ENCODE data around the gene OCA2.

Gene OCA2

DNA sequence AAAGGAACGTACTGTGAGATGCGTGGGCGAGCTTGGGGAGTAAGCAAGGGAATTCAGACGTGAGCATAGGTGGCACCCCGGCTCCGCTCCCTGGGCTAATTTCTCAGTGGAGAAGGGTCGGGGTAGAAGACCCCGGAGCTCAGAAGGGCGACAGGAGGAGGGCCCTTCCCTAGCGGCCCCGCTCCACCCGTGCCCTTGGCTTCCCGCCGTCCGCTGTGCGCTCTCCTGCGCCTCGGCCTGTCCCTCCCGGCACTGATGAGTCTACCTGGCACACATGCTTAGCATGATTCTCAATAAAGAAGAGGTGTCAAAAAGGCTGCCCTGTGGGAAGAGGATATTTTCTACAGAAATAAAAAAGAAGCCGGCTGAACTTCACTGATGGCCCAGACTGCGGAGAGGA is 292.7 kb downstream of the OCA2 start:
- Histone ChIP-seq H3K27me3 (replicated peaks; ENCODE audit: insufficient read depth, low read length) (no peaks in the 10 kb centered on the region), H4K20me1 (ENCODE audit: insufficient read depth, low read length) (no peaks in the 10 kb centered on the region), H3K9ac (ENCODE audit: low read length) (no peak overlapping the region), H3F3A (ENCODE audit: insufficient read depth, low read length) (no peaks in the 10 kb centered on the region), H3K4me1 (ENCODE audit: low read length) (no peaks in the 10 kb centered on the region), H3K27ac (ENCODE audit: low read length) (no peak overlapping the region), H3K9me3 (replicated peaks; ENCODE audit: insufficient read depth, low read length) (no peaks in the 10 kb centered on the region), H3K79me2 (ENCODE audit: low read length) (no peaks in the 10 kb centered on the region), H3K9me2 (replicated peaks; ENCODE audit: insufficient read depth, low read length) (no peaks in the 10 kb centered on the region), H3K4me3 (ENCODE audit: low read length) (no peak overlapping the region), H3K4me2 (ENCODE audit: low read depth, low read length) (no peak overlapping the region), H2AFZ (ENCODE audit: low read length) (no peak overlapping the region), H3K36me3 (replicated peaks; ENCODE audit: insufficient read depth, low read length) (no peaks in the 10 kb centered on the region)
- no peak for TF ChIP-seq EZH2phosphoT487 (IDR thresholded peaks at IDR 0.05; ENCODE audit: low read length)
- TF ChIP-seq, protein P1, sequence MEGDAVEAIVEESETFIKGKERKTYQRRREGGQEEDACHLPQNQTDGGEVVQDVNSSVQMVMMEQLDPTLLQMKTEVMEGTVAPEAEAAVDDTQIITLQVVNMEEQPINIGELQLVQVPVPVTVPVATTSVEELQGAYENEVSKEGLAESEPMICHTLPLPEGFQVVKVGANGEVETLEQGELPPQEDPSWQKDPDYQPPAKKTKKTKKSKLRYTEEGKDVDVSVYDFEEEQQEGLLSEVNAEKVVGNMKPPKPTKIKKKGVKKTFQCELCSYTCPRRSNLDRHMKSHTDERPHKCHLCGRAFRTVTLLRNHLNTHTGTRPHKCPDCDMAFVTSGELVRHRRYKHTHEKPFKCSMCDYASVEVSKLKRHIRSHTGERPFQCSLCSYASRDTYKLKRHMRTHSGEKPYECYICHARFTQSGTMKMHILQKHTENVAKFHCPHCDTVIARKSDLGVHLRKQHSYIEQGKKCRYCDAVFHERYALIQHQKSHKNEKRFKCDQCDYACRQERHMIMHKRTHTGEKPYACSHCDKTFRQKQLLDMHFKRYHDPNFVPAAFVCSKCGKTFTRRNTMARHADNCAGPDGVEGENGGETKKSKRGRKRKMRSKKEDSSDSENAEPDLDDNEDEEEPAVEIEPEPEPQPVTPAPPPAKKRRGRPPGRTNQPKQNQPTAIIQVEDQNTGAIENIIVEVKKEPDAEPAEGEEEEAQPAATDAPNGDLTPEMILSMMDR (IDR thresholded peaks at IDR 0.05; ENCODE audit: low read length): no peak
- no peak for TF ChIP-seq EZH2 (optimal IDR thresholded peaks at IDR 0.05; ENCODE audit: low read depth, low read length)
- no peak for DNase-seq

DNA sequence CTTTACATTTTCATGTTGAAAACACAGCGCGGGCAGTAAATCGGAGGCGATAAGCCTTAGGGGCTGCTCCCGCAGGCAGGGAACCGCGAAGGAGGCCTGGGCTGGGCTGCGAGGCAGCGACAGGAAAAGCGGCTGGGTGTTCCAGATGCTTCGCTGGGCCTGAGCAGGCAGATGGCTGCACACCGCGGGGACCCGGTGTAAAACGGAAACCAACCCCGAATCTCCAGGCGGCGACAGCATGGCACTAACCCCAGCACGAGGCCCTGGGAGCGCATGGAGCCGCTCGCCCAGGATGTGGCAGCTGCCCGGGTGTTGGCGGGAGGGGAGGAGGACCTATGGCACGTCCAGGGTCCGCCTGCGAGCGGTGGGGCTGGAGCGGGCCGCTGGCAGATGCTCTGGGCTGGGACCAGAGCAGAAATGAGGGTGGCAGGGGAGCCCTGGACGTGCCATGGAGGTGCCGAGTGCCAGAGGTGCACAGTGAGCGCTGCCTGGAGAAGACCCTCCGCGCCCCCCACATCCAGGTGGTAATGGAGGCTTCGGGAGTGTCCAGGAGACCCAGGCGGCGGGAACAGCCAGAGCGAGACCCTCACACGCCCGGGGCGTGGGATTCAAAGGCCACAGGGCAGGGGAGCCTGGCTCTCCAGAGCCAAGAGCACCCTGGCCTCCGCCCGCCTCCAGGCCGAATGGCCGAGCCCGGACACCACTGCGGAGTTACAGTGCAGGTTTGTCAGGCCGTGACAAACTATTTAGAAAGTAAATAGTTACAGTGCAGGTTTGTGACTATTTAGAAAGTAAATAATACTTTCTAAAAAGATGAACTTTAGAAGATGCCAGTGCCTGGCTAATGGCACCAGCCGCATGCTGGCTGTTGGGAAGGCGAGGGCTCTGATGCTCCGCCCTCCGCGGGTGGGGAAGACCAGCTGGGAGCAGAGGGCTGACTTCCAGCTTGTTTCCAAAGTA is 293.6 kb downstream of the OCA2 start:
- H3K9me3 ChIP-seq (replicated peaks; ENCODE audit: insufficient read depth, low read length): no peaks in the 10 kb centered on the region
- H3F3A ChIP-seq (ENCODE audit: insufficient read depth, low read length): no peaks in the 10 kb centered on the region
- H4K20me1 ChIP-seq (ENCODE audit: insufficient read depth, low read length): no peaks in the 10 kb centered on the region
- no peak overlapping the region for H3K27ac ChIP-seq (ENCODE audit: low read length)
- no peak overlapping the region for H3K4me2 ChIP-seq (ENCODE audit: low read depth, low read length)
- no peak overlapping the region for H2AFZ ChIP-seq (ENCODE audit: low read length)
- H3K4me1 ChIP-seq (ENCODE audit: low read length): no peaks in the 10 kb centered on the region
- H3K9me2 ChIP-seq (replicated peaks; ENCODE audit: insufficient read depth, low read length): no peaks in the 10 kb centered on the region
- no peak overlapping the region for H3K4me3 ChIP-seq (ENCODE audit: low read length)
- H3K27me3 ChIP-seq (replicated peaks; ENCODE audit: insufficient read depth, low read length): no peaks in the 10 kb centered on the region
- H3K36me3 ChIP-seq (replicated peaks; ENCODE audit: insufficient read depth, low read length): no peaks in the 10 kb centered on the region
- no peaks in the 10 kb centered on the region for H3K79me2 ChIP-seq (ENCODE audit: low read length)
- TF ChIP-seq EZH2phosphoT487 (IDR thresholded peaks at IDR 0.05; ENCODE audit: low read length): no peak
- TF ChIP-seq, protein P1 (IDR thresholded peaks at IDR 0.05; ENCODE audit: low read length): no peak
- no peak for TF ChIP-seq EZH2 (optimal IDR thresholded peaks at IDR 0.05; ENCODE audit: low read depth, low read length)
- no peak for DNase-seq
- H3K9ac ChIP-seq (ENCODE audit: low read length): no peak overlapping the region

DNA sequence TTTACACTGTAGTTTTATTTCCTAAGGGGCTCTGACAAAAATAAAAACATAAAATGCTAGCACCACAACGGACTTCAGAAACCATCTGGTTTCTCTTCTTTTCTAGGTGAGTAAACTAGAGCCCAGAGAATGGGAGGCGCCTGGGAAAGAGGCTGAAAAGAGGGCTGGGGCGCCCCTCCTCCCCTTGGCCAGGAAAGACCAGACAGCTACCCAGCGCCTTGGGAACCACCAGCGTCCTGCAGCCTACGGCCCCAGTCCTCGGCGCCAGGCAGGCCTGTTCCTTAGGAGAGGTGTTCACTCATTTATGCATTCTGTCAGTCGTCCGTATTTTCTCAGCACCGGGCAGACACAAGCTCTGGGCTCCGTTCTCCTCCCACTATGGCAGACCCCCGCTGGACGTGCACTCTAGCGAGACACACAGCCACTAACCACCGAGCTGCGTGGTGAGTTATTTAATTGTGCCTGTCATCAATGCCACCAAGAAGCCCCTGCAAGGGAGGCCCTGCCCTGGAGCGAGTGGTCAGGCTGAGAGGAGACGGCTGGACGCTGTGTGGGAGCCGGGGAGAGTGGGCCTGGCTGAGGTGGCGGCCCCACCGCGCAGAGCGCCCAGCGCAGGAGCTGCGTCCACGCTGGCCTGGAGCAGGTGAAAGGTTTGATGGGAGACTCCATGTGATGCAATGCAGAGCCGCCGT is 294.4 kb downstream of the OCA2 start:
- TF ChIP-seq EZH2 (optimal IDR thresholded peaks at IDR 0.05; ENCODE audit: low read depth, low read length) (no peak), EZH2phosphoT487 (IDR thresholded peaks at IDR 0.05; ENCODE audit: low read length) (no peak)
- TF ChIP-seq, protein P1 (IDR thresholded peaks at IDR 0.05; ENCODE audit: low read length): no peak
- H3K4me3 ChIP-seq (ENCODE audit: low read length): no peak overlapping the region
- H3K9me3 ChIP-seq (replicated peaks; ENCODE audit: insufficient read depth, low read length): no peaks in the 10 kb centered on the region
- H3K4me1 ChIP-seq (ENCODE audit: low read length): no peaks in the 10 kb centered on the region
- H3K27me3 ChIP-seq (replicated peaks; ENCODE audit: insufficient read depth, low read length): no peaks in the 10 kb centered on the region
- no peaks in the 10 kb centered on the region for H3K36me3 ChIP-seq (replicated peaks; ENCODE audit: insufficient read depth, low read length)
- no peak overlapping the region for H3K9ac ChIP-seq (ENCODE audit: low read length)
- no peak overlapping the region for H2AFZ ChIP-seq (ENCODE audit: low read length)
- no peak overlapping the region for H3K4me2 ChIP-seq (ENCODE audit: low read depth, low read length)
- no peaks in the 10 kb centered on the region for H4K20me1 ChIP-seq (ENCODE audit: insufficient read depth, low read length)
- no peaks in the 10 kb centered on the region for H3K9me2 ChIP-seq (replicated peaks; ENCODE audit: insufficient read depth, low read length)
- no peaks in the 10 kb centered on the region for H3K79me2 ChIP-seq (ENCODE audit: low read length)
- H3K27ac ChIP-seq (ENCODE audit: low read length): no peak overlapping the region
- no peak for DNase-seq
- no peaks in the 10 kb centered on the region for H3F3A ChIP-seq (ENCODE audit: insufficient read depth, low read length)
